Measurements from ENCODE around the gene FAM219A. TPM values are rescaled to one million over a fixed set of nuclear protein-coding genes. Genes with fewer than 3 reads are reported as not detected.
A peak's percentile ranks its signal among the peaks of the same experiment; 100 is the strongest.

The FAM219A gene
- total and polyA plus RNA-seq, 7 donors, result 3.0 to 10.2 (median 7.9) TPM

GRCh38 chr9:34454571-34455065 is 3.8 kb downstream of the FAM219A start:
- TF ChIP-seq CTCF (IDR thresholded peaks at IDR 0.05), result no peak
- no peak for TF ChIP-seq EP300 (IDR thresholded peaks at IDR 0.05)
- TF ChIP-seq POLR2AphosphoS5 (IDR thresholded peaks at IDR 0.05), result no peak
- TF ChIP-seq POLR2A (IDR thresholded peaks at IDR 0.05), result no peak
- intact Hi-C loops (cut with DNase I), result loop anchor here (5.0 kb wide), 4 partner anchors 48 to 138 kb away; partner anchors contain the start of gene MYORG
- no peaks in the 10 kb centered on the region for H3K27me3 ChIP-seq
- H3K4me1 ChIP-seq, result peaks cover 0 to 40% (median 23%) of the 10 kb centered on the region in 4 donors
- H3K27ac ChIP-seq, result peak overlapping the region in 1 of 4 donors; percentile 12
- H3K4me3 ChIP-seq, result no peak overlapping the region
- no peaks in the 10 kb centered on the region for H3K36me3 ChIP-seq
- WGBS, 2 donors, result 87 to 89% methylated on average over 3 of the region's 3 CpGs
- H3K9me3 ChIP-seq, result no peaks in the 10 kb centered on the region
- DNase-seq, result no peak

GRCh38 chr9:34452568-34452967 is 5.8 kb downstream of the FAM219A start:
- no peak for DNase-seq
- TF ChIP-seq CTCF (IDR thresholded peaks at IDR 0.05), result no peak
- no peak for TF ChIP-seq POLR2A (IDR thresholded peaks at IDR 0.05)
- no peak for TF ChIP-seq EP300 (IDR thresholded peaks at IDR 0.05)
- no peak for TF ChIP-seq POLR2AphosphoS5 (IDR thresholded peaks at IDR 0.05)
- WGBS, 2 donors, result 87 to 88% methylated on average over 2 of the region's 2 CpGs
- no peaks in the 10 kb centered on the region for H3K9me3 ChIP-seq
- intact Hi-C loops (cut with DNase I), result no loop called here
- no peaks in the 10 kb centered on the region for H3K27me3 ChIP-seq
- H3K4me1 ChIP-seq, result peaks cover 0 to 34% (median 20%) of the 10 kb centered on the region in 4 donors
- no peak overlapping the region for H3K4me3 ChIP-seq
- H3K27ac ChIP-seq, result no peak overlapping the region
- H3K36me3 ChIP-seq, result no peaks in the 10 kb centered on the region

- 75 to 78% methylated on average over 3 of the region's 3 CpGs for WGBS, 2 donors
- no peaks in the 10 kb centered on the region for H3K27me3 ChIP-seq
- intact Hi-C loops (cut with DNase I), result no loop called here
- peaks cover 0 to 24% (median 11%) of the 10 kb centered on the region in 4 donors for H3K4me1 ChIP-seq
- no peaks in the 10 kb centered on the region for H3K9me3 ChIP-seq
- H3K27ac ChIP-seq, result no peak overlapping the region
- no peak overlapping the region for H3K4me3 ChIP-seq
- TF ChIP-seq EP300 (IDR thresholded peaks at IDR 0.05) (no peak), POLR2A (IDR thresholded peaks at IDR 0.05) (no peak), CTCF (IDR thresholded peaks at IDR 0.05) (no peak), POLR2AphosphoS5 (IDR thresholded peaks at IDR 0.05) (no peak)
- no peaks in the 10 kb centered on the region for H3K36me3 ChIP-seq
- no peak for DNase-seq
Measured at GRCh38 chr9:34451545-34451944, 6.8 kb downstream of the FAM219A start.

- WGBS, 2 donors, result 81% methylated on average over 2 of the region's 2 CpGs
- Histone ChIP-seq H3K36me3 (no peaks in the 10 kb centered on the region), H3K9me3 (no peaks in the 10 kb centered on the region), H3K4me1 (peaks cover 0 to 20% (median 7%) of the 10 kb centered on the region in 4 donors), H3K27ac (no peak overlapping the region), H3K4me3 (no peak overlapping the region), H3K27me3 (no peaks in the 10 kb centered on the region)
- TF ChIP-seq CTCF (IDR thresholded peaks at IDR 0.05) (no peak), EP300 (IDR thresholded peaks at IDR 0.05) (no peak), POLR2AphosphoS5 (IDR thresholded peaks at IDR 0.05) (no peak), POLR2A (IDR thresholded peaks at IDR 0.05) (no peak)
- intact Hi-C loops (cut with DNase I), result no loop called here
- no peak for DNase-seq
Measured at GRCh38 chr9:34451135-34451534, 7.2 kb downstream of the FAM219A start.

- intact Hi-C loops (cut with DNase I), result no loop called here
- peaks cover 0 to 19% (median 4%) of the 10 kb centered on the region in 4 donors for H3K4me1 ChIP-seq
- no peak for TF ChIP-seq EP300 (IDR thresholded peaks at IDR 0.05)
- no peak for TF ChIP-seq CTCF (IDR thresholded peaks at IDR 0.05)
- no peak for TF ChIP-seq POLR2A (IDR thresholded peaks at IDR 0.05)
- no peak for TF ChIP-seq POLR2AphosphoS5 (IDR thresholded peaks at IDR 0.05)
Measured at GRCh38 chr9:34450644-34451043, 7.7 kb downstream of the FAM219A start.

More at GRCh38 chr9:34450644-34451043, 7.7 kb downstream of the FAM219A start:
- 89 to 93% methylated on average over 10 of the region's 10 CpGs for WGBS, 2 donors
- H3K4me3 ChIP-seq, result no peak overlapping the region
- H3K27me3 ChIP-seq, result no peaks in the 10 kb centered on the region
- no peak for DNase-seq
- H3K27ac ChIP-seq, result no peak overlapping the region
- no peaks in the 10 kb centered on the region for H3K9me3 ChIP-seq
- no peaks in the 10 kb centered on the region for H3K36me3 ChIP-seq
